ENCODE results near the gene LAPTM5. TPM values are rescaled to one million over a fixed set of nuclear protein-coding genes. Genes with fewer than 3 reads are reported as not detected.

The LAPTM5 gene
- total RNA-seq, 2 experiments from 2014 or later: 205 to 208 TPM

DNA sequence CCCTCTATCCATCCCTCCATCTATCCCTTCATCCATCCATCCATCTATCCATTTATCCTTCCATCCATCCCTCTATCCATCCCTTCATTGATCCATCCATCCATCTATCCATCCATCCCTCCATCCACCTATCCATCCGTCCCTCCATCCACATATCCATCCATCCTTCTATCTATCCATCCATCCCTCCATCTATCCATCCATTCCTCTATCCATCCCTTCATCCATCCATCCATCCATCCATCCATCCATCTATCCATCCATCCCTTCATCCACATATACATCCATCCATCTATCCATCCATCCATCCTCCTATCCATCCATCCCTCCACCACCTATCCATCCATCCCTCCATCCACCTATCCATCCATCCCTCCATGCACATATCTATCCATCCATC lies 57.8 kb downstream of the LAPTM5 start:
- DNase-seq: no peak
- H3K4me3 Mint-ChIP-seq: no peak overlapping the region
- no peaks in the 10 kb centered on the region for H3K36me3 Mint-ChIP-seq (ENCODE audit: low read depth)
- no peaks in the 10 kb centered on the region for H3K4me1 Mint-ChIP-seq (ENCODE audit: low read depth)
- no peaks in the 10 kb centered on the region for H3K27me3 Mint-ChIP-seq (ENCODE audit: low read depth)
- CTCF ChIA-PET: no interaction called here
- intact Hi-C loops (cut with micrococcal nuclease): loop anchor here (10.0 kb wide), 1 partner anchor 615 kb away; no protein-coding TSS in a partner anchor
- H3K27ac Mint-ChIP-seq: no peak overlapping the region
- no peaks in the 10 kb centered on the region for H3K9me3 Mint-ChIP-seq

DNA sequence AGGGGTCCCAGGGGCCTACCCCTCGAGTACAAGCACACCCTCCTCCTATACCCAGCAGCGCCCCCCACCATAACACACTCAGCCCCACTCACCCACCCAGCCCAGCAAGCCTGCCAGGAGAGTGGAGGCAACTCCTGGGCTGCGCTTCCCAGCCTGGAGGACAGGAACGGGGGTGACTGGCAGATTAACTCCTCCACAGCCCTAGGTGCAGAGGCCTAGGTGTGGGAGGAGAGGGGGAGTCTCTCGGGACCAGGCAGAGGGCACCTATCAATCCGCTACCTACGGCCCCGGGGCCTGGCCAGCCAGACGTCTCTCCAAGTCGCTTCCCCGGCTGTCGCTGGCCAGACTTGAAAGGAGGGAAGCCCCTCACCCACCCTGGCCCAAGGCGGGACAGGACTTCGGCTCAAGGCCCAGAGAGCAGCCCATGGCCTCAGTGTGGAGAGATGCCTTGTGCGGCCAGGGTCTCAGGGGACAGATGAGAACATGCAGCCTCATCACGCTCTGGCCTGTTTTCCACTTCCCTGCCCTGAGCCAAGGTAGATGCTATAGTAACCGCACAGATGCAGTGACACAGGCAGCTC lies 59.1 kb downstream of the LAPTM5 start:
- Mint-ChIP-seq H3K36me3 (ENCODE audit: low read depth) (no peaks in the 10 kb centered on the region), H3K4me1 (ENCODE audit: low read depth) (no peaks in the 10 kb centered on the region), H3K27ac (no peak overlapping the region), H3K4me3 (no peak overlapping the region), H3K27me3 (ENCODE audit: low read depth) (no peaks in the 10 kb centered on the region), H3K9me3 (no peaks in the 10 kb centered on the region)
- intact Hi-C loops (cut with micrococcal nuclease): no loop called here
- CTCF ChIA-PET: no interaction called here
- no peak for DNase-seq

DNA sequence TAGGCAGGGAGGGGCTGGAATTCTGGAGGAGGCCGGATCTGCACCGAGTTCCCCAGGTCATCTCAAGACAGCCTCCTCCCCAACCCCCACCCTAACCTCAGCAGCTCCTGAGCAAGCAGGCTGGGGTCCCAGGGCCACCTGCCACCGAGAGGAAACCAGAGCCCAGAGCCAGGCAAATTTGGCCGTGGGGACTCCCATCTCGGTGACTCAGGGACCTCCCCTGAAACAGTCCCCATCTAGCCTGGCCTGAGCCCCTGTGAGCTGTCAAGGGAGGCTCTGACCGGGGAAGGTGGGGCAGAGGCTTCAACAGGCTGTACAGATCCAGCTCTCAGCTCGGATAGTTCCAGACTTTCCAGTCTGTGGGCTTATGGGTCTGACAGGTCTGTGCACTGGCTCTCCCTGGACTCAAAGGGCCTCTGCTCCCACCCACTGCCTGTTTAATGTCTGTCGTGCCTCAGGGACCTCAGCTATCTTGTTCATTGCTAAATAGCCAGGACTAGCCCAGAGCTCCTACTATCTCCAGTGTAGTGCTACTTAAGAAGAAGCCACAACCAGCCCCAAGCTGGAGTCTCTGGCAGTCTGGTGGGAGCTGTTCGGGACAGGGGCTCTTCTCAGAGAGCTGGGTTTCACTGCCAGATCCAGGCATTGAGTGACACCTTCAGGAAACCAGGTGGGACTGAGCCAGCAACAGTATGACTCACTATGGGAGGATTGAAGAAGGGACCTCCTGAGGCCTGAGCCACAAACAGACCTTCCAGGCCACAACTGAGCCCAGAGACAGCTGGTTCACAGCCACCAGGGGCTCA lies 59.8 kb downstream of the LAPTM5 start:
- Mint-ChIP-seq H3K4me3 (no peak overlapping the region), H3K36me3 (ENCODE audit: low read depth) (no peaks in the 10 kb centered on the region), H3K27ac (no peak overlapping the region), H3K4me1 (ENCODE audit: low read depth) (no peaks in the 10 kb centered on the region), H3K27me3 (ENCODE audit: low read depth) (no peaks in the 10 kb centered on the region), H3K9me3 (no peaks in the 10 kb centered on the region)
- CTCF ChIA-PET: no interaction called here
- no peak for DNase-seq
- intact Hi-C loops (cut with micrococcal nuclease): no loop called here

DNA sequence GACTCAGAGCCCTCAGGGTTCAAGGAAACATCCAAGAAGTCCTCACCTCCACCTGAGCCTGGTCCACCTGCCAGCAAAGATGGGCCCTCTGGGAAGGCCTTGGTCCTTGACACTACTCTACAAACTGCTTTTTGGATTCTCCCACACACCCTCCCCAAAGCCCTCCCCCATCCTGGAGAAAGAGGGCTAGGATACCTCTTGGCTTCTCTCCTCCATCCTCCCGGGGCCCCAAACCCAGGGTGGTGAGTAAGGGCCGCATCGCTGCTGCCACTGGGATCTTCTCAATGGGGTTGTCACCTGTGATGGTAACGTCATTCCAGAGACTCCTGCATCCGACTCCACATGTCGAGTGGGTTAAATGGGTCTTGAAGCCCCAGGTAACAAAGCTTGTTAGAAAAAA lies 60.7 kb downstream of the LAPTM5 start:
- CTCF ChIA-PET: no interaction called here
- intact Hi-C loops (cut with micrococcal nuclease): no loop called here
- no peak overlapping the region for H3K27ac Mint-ChIP-seq
- H3K4me1 Mint-ChIP-seq (ENCODE audit: low read depth): peaks cover 6% of the 10 kb centered on the region
- no peak overlapping the region for H3K4me3 Mint-ChIP-seq
- no peaks in the 10 kb centered on the region for H3K36me3 Mint-ChIP-seq (ENCODE audit: low read depth)
- H3K9me3 Mint-ChIP-seq: no peaks in the 10 kb centered on the region
- no peak for DNase-seq
- peaks cover 4% of the 10 kb centered on the region for H3K27me3 Mint-ChIP-seq (ENCODE audit: low read depth)

DNA sequence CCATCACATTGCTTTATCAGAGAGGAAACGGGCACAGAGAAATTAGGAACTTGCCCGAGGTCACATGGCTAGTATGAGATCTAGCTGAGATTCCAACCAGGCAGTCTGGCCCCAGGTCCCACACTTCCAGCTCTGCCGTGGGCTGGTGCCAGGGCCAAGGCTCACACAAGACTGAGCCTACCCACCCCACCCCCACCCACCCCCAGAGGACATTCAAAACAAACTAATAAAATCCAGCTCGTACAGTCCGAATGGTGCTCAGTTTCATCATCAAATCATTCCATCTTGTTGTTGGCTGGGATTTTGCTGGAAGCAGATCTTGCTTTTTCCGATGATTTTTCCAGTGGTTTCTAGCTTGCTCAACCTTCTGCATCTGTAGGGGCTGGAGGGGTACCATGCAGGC lies 62.1 kb downstream of the LAPTM5 start:
- H3K4me3 Mint-ChIP-seq: no peak overlapping the region
- DNase-seq: no peak
- CTCF ChIA-PET: no interaction called here
- no peaks in the 10 kb centered on the region for H3K9me3 Mint-ChIP-seq
- intact Hi-C loops (cut with micrococcal nuclease): no loop called here
- no peak overlapping the region for H3K27ac Mint-ChIP-seq
- no peaks in the 10 kb centered on the region for H3K36me3 Mint-ChIP-seq (ENCODE audit: low read depth)
- peaks cover 4% of the 10 kb centered on the region for H3K27me3 Mint-ChIP-seq (ENCODE audit: low read depth)
- H3K4me1 Mint-ChIP-seq (ENCODE audit: low read depth): peaks cover 7% of the 10 kb centered on the region

DNA sequence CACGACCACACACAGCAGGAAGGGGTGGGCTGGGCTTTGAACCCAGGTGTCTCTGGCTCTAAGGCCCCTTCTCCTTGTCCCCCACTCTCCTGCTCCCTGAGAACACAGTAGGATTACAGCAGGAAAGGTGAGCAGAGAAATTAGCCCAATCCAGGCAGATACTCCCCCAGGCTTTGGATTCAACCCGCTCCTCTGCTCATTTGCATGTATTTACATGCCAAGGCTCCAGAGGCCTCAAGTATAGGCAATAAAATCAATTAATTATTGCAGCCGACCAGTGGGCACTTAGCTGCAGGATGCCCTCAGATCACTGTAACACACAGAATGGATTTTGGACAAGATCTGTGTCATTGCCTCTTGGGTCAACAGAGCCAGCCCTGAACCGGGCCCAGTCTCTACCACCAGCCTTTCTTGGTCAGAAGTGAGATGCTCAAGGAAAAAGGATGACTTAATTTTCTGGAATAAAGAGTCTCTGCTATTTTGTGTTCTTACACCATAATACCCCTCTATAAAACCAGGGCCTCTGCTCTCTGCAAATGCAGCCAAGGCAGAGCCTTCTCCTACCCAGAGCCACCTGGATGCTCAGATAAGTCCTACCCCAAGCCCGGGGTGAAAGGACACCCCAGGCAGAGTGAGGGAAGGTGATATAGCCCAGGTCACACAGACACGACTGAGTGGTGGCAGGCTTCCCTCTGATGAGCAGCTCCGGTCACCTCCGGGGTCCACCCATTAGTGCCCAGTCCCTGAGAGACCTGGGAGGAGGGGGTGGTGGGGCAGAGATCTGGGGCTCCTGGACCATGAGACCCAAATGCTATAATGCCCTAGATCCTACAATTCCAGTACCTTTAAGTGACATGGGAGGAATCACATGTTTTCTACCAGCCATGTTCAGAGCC lies 63.0 kb downstream of the LAPTM5 start:
- Mint-ChIP-seq H3K27ac (peak overlapping the region; percentile 4), H3K9me3 (no peaks in the 10 kb centered on the region), H3K4me1 (ENCODE audit: low read depth) (peaks cover 7% of the 10 kb centered on the region), H3K27me3 (ENCODE audit: low read depth) (peaks cover 4% of the 10 kb centered on the region), H3K4me3 (no peak overlapping the region), H3K36me3 (ENCODE audit: low read depth) (no peaks in the 10 kb centered on the region)
- DNase-seq: no peak
- CTCF ChIA-PET: no interaction called here
- intact Hi-C loops (cut with micrococcal nuclease): no loop called here

DNA sequence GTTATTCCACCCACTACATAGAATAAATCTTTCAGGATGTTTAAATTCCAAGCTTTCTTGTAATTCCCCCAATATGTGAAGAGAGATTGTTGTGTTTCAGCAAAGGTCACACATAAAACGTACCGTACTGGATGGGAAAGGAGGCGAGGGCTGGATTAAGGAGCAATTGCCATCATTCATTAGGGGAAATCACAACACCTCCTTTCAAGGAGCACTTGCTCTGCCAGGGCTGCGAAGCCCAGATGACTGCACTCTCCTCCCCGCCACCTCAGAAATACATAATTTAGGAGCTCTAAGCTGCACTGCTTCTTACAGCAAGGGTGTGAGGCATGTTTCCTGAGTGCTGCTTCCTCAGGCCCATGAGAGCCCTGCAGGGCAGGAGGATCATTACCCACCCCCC lies 63.8 kb downstream of the LAPTM5 start:
- Mint-ChIP-seq H3K4me1 (ENCODE audit: low read depth) (peaks cover 7% of the 10 kb centered on the region), H3K9me3 (no peaks in the 10 kb centered on the region), H3K36me3 (ENCODE audit: low read depth) (no peaks in the 10 kb centered on the region), H3K4me3 (no peak overlapping the region), H3K27ac (no peak overlapping the region), H3K27me3 (ENCODE audit: low read depth) (peaks cover 4% of the 10 kb centered on the region)
- intact Hi-C loops (cut with micrococcal nuclease): no loop called here
- CTCF ChIA-PET: interaction anchor here (0.5 kb wide), 1 partner anchor 559 kb away, joined by 3 read pairs; no protein-coding TSS in a partner anchor
- DNase-seq: no peak

DNA sequence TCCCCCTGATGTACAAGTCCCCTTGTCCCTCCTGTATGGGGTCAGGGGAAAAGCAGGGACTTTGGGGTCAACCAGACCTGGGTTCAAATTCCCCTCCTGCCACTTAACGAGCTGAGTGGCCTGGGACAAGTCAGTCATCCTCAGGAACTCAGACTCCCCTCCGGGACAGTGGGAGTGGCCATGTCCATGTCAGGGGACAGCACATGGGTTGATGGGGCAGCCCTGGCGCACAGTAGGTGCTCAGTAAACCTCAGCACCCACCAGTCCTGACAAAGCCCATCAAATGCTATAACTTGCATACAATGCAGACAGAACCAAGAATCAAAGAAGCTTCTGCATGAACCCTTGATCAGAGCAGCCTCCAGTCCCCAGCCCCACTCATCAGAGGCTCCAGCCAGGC lies 64.2 kb downstream of the LAPTM5 start:
- Mint-ChIP-seq H3K27me3 (ENCODE audit: low read depth) (peaks cover 4% of the 10 kb centered on the region), H3K27ac (no peak overlapping the region), H3K9me3 (no peaks in the 10 kb centered on the region), H3K4me3 (no peak overlapping the region), H3K36me3 (ENCODE audit: low read depth) (no peaks in the 10 kb centered on the region), H3K4me1 (ENCODE audit: low read depth) (peaks cover 7% of the 10 kb centered on the region)
- no peak for DNase-seq
- intact Hi-C loops (cut with micrococcal nuclease): no loop called here
- CTCF ChIA-PET: interaction anchor here (0.5 kb wide), 1 partner anchor 559 kb away, joined by 3 read pairs; no protein-coding TSS in a partner anchor

DNA sequence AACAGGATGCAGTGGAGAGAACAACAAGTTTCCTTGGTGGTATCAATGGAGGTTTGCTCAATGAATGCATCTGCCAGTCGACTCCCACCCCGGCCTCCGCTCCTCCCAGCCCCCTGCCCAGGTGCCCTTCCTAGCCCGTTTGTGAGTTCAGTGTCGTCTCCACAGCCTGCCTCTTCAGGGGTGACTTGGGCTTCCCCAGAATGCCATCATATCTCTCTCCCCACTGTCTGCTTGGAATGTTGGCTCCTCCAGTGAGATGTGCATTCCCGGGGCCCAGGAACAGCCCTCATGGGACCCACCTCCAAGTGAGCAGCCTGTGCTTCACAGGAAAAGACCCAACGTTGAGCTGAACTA lies 64.6 kb downstream of the LAPTM5 start:
- H3K4me3 Mint-ChIP-seq: no peak overlapping the region
- CTCF ChIA-PET: no interaction called here

DNA sequence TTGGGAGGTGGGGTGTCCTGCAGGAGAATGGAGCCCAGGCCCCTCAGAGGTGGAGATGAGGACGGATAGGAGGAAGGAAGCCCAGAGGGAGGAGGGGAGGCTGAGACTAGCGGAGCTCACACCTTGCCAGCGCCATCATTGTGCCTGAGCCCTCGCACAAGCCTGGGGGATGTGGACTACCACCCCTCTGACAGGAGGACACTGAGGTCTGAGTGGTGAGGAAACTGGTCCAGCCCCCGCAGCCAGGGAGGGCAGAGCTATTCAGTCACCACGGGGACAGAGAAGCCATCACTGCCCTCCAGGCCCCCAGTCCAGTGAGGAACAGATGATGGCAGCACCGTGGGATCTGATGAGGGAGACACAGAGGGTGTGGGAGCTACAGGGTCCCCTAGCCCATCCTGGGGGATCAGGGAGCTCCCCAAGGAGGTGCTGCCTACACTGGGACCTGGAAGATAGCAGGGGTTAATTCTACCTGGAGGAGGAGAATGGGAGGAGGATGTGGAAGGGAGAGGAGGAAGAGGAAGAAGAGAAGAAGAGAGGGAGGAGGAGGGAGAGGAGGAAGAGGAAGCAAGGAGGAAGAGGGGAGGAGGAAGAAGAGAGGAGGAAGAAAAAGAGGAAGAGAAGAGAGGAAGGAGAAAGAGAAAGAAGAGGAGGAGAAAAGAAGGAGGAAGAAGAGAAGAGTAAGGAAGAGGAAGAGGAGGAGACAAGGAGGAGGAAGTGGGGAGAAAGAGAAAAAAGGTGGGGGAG lies 65.2 kb downstream of the LAPTM5 start:
- Mint-ChIP-seq H3K9me3 (no peaks in the 10 kb centered on the region), H3K4me1 (ENCODE audit: low read depth) (peaks cover 7% of the 10 kb centered on the region), H3K36me3 (ENCODE audit: low read depth) (no peaks in the 10 kb centered on the region), H3K4me3 (no peak overlapping the region), H3K27me3 (ENCODE audit: low read depth) (peaks cover 5% of the 10 kb centered on the region), H3K27ac (no peak overlapping the region)
- CTCF ChIA-PET: no interaction called here
- no peak for DNase-seq
- intact Hi-C loops (cut with micrococcal nuclease): no loop called here

More for the DNA sequence above, 64.6 kb downstream of the LAPTM5 start:
- H3K27me3 Mint-ChIP-seq (ENCODE audit: low read depth): peaks cover 4% of the 10 kb centered on the region
- H3K36me3 Mint-ChIP-seq (ENCODE audit: low read depth): no peaks in the 10 kb centered on the region
- H3K4me1 Mint-ChIP-seq (ENCODE audit: low read depth): peaks cover 7% of the 10 kb centered on the region
- no peak for DNase-seq
- no peaks in the 10 kb centered on the region for H3K9me3 Mint-ChIP-seq
- intact Hi-C loops (cut with micrococcal nuclease): no loop called here
- H3K27ac Mint-ChIP-seq: no peak overlapping the region

DNA sequence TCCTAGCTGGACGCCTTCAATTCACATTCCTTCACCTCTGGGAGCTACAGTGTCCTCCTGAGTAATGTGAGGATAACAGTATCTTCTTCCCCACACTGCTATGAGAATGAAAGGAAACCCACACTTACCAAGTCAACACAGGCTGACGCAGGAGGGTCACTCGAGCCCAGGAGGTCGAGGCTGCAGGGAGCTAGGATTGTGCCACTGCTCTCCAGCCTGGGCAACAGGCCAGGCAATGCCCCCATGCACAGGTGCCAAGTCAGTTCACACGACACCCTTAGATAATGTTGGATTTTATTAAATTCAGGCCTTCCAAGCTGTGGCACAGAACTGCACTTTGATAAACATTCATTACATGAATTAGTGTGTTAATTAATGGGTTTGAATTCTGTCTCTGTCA lies 66.1 kb downstream of the LAPTM5 start:
- intact Hi-C loops (cut with micrococcal nuclease): no loop called here
- DNase-seq: no peak
- H3K4me3 Mint-ChIP-seq: no peak overlapping the region
- H3K27me3 Mint-ChIP-seq (ENCODE audit: low read depth): peaks cover 10% of the 10 kb centered on the region
- H3K4me1 Mint-ChIP-seq (ENCODE audit: low read depth): peaks cover 7% of the 10 kb centered on the region
- no peak overlapping the region for H3K27ac Mint-ChIP-seq
- H3K9me3 Mint-ChIP-seq: no peaks in the 10 kb centered on the region
- H3K36me3 Mint-ChIP-seq (ENCODE audit: low read depth): no peaks in the 10 kb centered on the region
- CTCF ChIA-PET: no interaction called here

All from activated naive CD4-positive, alpha-beta T cell treated with anti-CD3 and anti-CD28 coated beads for 36 hours (primary cell).